ENCODE data around the gene YY1.

The YY1 gene

DNA sequence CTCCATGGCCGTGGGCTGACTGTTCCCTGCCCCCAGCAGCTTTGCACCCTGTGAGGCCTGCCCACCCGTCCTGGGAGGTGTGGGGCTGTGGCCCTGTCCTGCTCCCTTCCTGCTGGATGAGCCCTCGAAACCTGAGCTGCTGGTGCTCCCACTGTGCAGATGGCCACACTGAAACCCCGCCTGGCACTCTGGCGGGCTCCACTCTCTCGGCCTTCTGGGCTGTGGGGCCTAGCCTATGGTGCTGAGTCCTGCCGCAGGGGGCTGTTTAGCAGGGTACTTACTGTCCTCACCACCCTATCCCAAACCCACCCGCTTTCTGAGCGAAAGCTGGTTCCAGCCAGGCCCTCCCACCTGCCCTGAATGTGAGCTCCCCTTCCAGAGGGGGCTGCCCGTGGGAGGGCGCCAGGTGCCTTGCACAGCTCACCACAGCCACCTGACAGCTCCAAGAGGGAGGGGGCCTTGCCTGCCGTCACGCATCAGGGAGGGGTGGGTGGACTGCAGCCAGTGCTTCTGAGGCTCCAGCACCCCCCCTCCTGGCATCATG lies 91.5 kb downstream of the YY1 start:
- TF ChIP-seq CTCF (IDR thresholded peaks at IDR 0.05; ENCODE audit: low read depth, low read length) = no peak
- DNase-seq (ENCODE audit: low read depth) = no peak
- no peak overlapping the region for H3K4me3 ChIP-seq (ENCODE audit: low read depth, low read length)

DNA sequence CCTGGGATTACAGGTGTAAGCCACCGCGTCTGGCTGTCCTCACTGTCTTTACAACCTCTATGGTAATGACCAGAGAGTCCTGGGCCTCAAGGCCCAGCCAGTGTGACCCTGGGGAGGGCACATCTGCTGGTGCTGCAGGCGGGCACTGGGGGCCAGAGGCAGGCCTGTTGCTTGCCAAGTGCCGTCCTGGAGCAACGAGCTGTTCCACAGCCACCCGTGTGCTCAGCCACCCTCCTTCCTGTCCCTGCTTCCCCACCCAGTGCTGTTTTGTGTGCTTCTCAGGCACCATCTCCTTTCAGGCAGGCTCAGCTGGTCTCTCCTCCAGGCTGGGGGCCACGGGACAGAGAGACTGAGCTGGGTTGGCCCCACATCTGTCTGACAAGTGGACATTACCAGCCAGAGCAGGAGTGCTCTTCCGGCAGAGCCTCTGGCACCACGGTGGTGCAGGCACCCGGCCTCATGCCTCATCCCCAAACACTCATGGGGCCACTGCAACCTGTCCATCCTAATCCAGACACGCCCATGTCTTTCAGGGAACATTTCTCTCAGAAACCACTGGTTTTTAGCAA lies 93.2 kb downstream of the YY1 start:
- TF ChIP-seq, protein P1, sequence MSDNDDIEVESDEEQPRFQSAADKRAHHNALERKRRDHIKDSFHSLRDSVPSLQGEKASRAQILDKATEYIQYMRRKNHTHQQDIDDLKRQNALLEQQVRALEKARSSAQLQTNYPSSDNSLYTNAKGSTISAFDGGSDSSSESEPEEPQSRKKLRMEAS (IDR thresholded peaks at IDR 0.05; ENCODE audit: low read depth, low read length) = no peak
- TF ChIP-seq MYC (IDR thresholded peaks at IDR 0.05; ENCODE audit: low read depth, low read length) (no peak), CTCF (IDR thresholded peaks at IDR 0.05; ENCODE audit: low read depth, low read length) (no peak), POLR2A (IDR thresholded peaks at IDR 0.05; ENCODE audit: extremely low read depth, insufficient read length) (no peak)

More for the DNA sequence above, 93.2 kb downstream of the YY1 start:
- H3K4me3 ChIP-seq (ENCODE audit: low read depth, low read length) = no peak overlapping the region
- DNase-seq (ENCODE audit: low read depth) = no peak
